Measurements from ENCODE around the gene PLCZ1. TPM values are rescaled to one million over a fixed set of nuclear protein-coding genes. Genes with fewer than 3 reads are reported as not detected.

PLCZ1 gene
- not detected in 2 replicates for total RNA-seq

GRCh38 chr12:18737819-18738218 is at the start of gene PLCZ1, which contains the start of gene CAPZA3:
Gene PLCZ1, minus strand, starts transcription at chr12:18738012. Its CDS starts 641 bp downstream, at chr12:18737371.
Gene CAPZA3, plus strand, starts transcription at chr12:18738119. Its CDS starts 150 bp downstream, at chr12:18738269.

Other genes with a start within 250 kb of the PLCZ1 start
- not detected in 2 replicates for gene CAPZA3, start 107 bp upstream of the PLCZ1 start, total RNA-seq

All from mammary microvascular endothelial cell (primary cell).